Measurements from ENCODE around the gene ICOS.

Gene ICOS

GRCh38 chr2:203936535-203936934, at the start of gene ICOS:
ICOS (plus strand) TSS chr2:203936763; CDS start chr2:203936815, 52 bp downstream.
- Histone ChIP-seq H3K27me3 (ENCODE audit: control insufficient read depth in 1 of 2, insufficient read depth in 2 of 2, low read length in 2 of 2) (no peaks in the 10 kb centered on the region), H3K4me3 (ENCODE audit: low read depth in 1 of 2, low read length in 2 of 2) (peak within 1 kb of the TSS; percentile 4 to 23), H3K27ac (ENCODE audit: low read depth, low read length) (no peak within 1 kb of the TSS)

GRCh38 chr2:203887677-203888076, 48.9 kb upstream of the ICOS start:
- Histone ChIP-seq H3K9me3 (ENCODE audit: control insufficient read depth in 1 of 2, low read length in 2 of 2) (no peaks in the 10 kb centered on the region), H3K36me3 (ENCODE audit: control insufficient read depth in 1 of 2, insufficient read depth in 2 of 2, low read length in 2 of 2) (no peaks in the 10 kb centered on the region), H3K9ac (ENCODE audit: low read depth in 1 of 2, low read length in 2 of 2) (no peak overlapping the region), H3K27me3 (ENCODE audit: control insufficient read depth in 1 of 2, insufficient read depth in 2 of 2, low read length in 2 of 2) (no peaks in the 10 kb centered on the region), H3K27ac (ENCODE audit: low read depth, low read length) (no peak overlapping the region), H3K4me1 (ENCODE audit: control insufficient read depth in 1 of 2, insufficient read depth in 2 of 2, low read length in 2 of 2) (no peaks in the 10 kb centered on the region), H3K4me3 (ENCODE audit: low read depth in 1 of 2, low read length in 2 of 2) (no peak overlapping the region)

More at GRCh38 chr2:203936535-203936934, at the start of gene ICOS:
- H3K9ac ChIP-seq (ENCODE audit: low read depth in 1 of 2, low read length in 2 of 2) = no peak within 1 kb of the TSS
- H3K36me3 ChIP-seq (ENCODE audit: control insufficient read depth in 1 of 2, insufficient read depth in 2 of 2, low read length in 2 of 2) = no peaks in the 10 kb centered on the region
- no peaks in the 10 kb centered on the region for H3K4me1 ChIP-seq (ENCODE audit: control insufficient read depth in 1 of 2, insufficient read depth in 2 of 2, low read length in 2 of 2)
- H3K9me3 ChIP-seq (ENCODE audit: control insufficient read depth in 1 of 2, low read length in 2 of 2) = no peaks in the 10 kb centered on the region

- no peaks in the 10 kb centered on the region for H3K36me3 ChIP-seq (ENCODE audit: control insufficient read depth in 1 of 2, insufficient read depth in 2 of 2, low read length in 2 of 2)
Observed at GRCh38 chr2:203889542-203889941, 47.0 kb upstream of the ICOS start.

GRCh38 chr2:203889944-203890343, 46.6 kb upstream of the ICOS start:
- Histone ChIP-seq H3K36me3 (ENCODE audit: control insufficient read depth in 1 of 2, insufficient read depth in 2 of 2, low read length in 2 of 2) (no peaks in the 10 kb centered on the region), H3K4me1 (ENCODE audit: control insufficient read depth in 1 of 2, insufficient read depth in 2 of 2, low read length in 2 of 2) (no peaks in the 10 kb centered on the region), H3K4me3 (ENCODE audit: low read depth in 1 of 2, low read length in 2 of 2) (no peak overlapping the region), H3K9ac (ENCODE audit: low read depth in 1 of 2, low read length in 2 of 2) (no peak overlapping the region), H3K9me3 (ENCODE audit: control insufficient read depth in 1 of 2, low read length in 2 of 2) (no peaks in the 10 kb centered on the region), H3K27ac (ENCODE audit: low read depth, low read length) (no peak overlapping the region), H3K27me3 (ENCODE audit: control insufficient read depth in 1 of 2, insufficient read depth in 2 of 2, low read length in 2 of 2) (no peaks in the 10 kb centered on the region)

More at GRCh38 chr2:203889542-203889941, 47.0 kb upstream of the ICOS start:
- H3K27ac ChIP-seq (ENCODE audit: low read depth, low read length) = no peak overlapping the region
- H3K4me3 ChIP-seq (ENCODE audit: low read depth in 1 of 2, low read length in 2 of 2) = no peak overlapping the region
- H3K4me1 ChIP-seq (ENCODE audit: control insufficient read depth in 1 of 2, insufficient read depth in 2 of 2, low read length in 2 of 2) = no peaks in the 10 kb centered on the region
- H3K27me3 ChIP-seq (ENCODE audit: control insufficient read depth in 1 of 2, insufficient read depth in 2 of 2, low read length in 2 of 2) = no peaks in the 10 kb centered on the region
- H3K9ac ChIP-seq (ENCODE audit: low read depth in 1 of 2, low read length in 2 of 2) = no peak overlapping the region
- no peaks in the 10 kb centered on the region for H3K9me3 ChIP-seq (ENCODE audit: control insufficient read depth in 1 of 2, low read length in 2 of 2)

GRCh38 chr2:203890733-203891132, 45.8 kb upstream of the ICOS start:
- no peak overlapping the region for H3K4me3 ChIP-seq (ENCODE audit: low read depth in 1 of 2, low read length in 2 of 2)
- H3K9ac ChIP-seq (ENCODE audit: low read depth in 1 of 2, low read length in 2 of 2) = no peak overlapping the region
- H3K36me3 ChIP-seq (ENCODE audit: control insufficient read depth in 1 of 2, insufficient read depth in 2 of 2, low read length in 2 of 2) = no peaks in the 10 kb centered on the region
- H3K27me3 ChIP-seq (ENCODE audit: control insufficient read depth in 1 of 2, insufficient read depth in 2 of 2, low read length in 2 of 2) = no peaks in the 10 kb centered on the region
- no peaks in the 10 kb centered on the region for H3K9me3 ChIP-seq (ENCODE audit: control insufficient read depth in 1 of 2, low read length in 2 of 2)
- no peak overlapping the region for H3K27ac ChIP-seq (ENCODE audit: low read depth, low read length)
- no peaks in the 10 kb centered on the region for H3K4me1 ChIP-seq (ENCODE audit: control insufficient read depth in 1 of 2, insufficient read depth in 2 of 2, low read length in 2 of 2)

- Histone ChIP-seq H3K36me3 (ENCODE audit: control insufficient read depth in 1 of 2, insufficient read depth in 2 of 2, low read length in 2 of 2) (no peaks in the 10 kb centered on the region), H3K4me1 (ENCODE audit: control insufficient read depth in 1 of 2, insufficient read depth in 2 of 2, low read length in 2 of 2) (no peaks in the 10 kb centered on the region), H3K9ac (ENCODE audit: low read depth in 1 of 2, low read length in 2 of 2) (no peak overlapping the region), H3K9me3 (ENCODE audit: control insufficient read depth in 1 of 2, low read length in 2 of 2) (no peaks in the 10 kb centered on the region), H3K4me3 (ENCODE audit: low read depth in 1 of 2, low read length in 2 of 2) (no peak overlapping the region), H3K27me3 (ENCODE audit: control insufficient read depth in 1 of 2, insufficient read depth in 2 of 2, low read length in 2 of 2) (no peaks in the 10 kb centered on the region), H3K27ac (ENCODE audit: low read depth, low read length) (no peak overlapping the region)
Observed at GRCh38 chr2:203891474-203891873, 45.1 kb upstream of the ICOS start.

- no peak overlapping the region for H3K27ac ChIP-seq (ENCODE audit: low read depth, low read length)
- H3K27me3 ChIP-seq (ENCODE audit: control insufficient read depth in 1 of 2, insufficient read depth in 2 of 2, low read length in 2 of 2) = no peaks in the 10 kb centered on the region
- no peaks in the 10 kb centered on the region for H3K9me3 ChIP-seq (ENCODE audit: control insufficient read depth in 1 of 2, low read length in 2 of 2)
- no peak overlapping the region for H3K4me3 ChIP-seq (ENCODE audit: low read depth in 1 of 2, low read length in 2 of 2)
- no peaks in the 10 kb centered on the region for H3K4me1 ChIP-seq (ENCODE audit: control insufficient read depth in 1 of 2, insufficient read depth in 2 of 2, low read length in 2 of 2)
- no peak overlapping the region for H3K9ac ChIP-seq (ENCODE audit: low read depth in 1 of 2, low read length in 2 of 2)
- no peaks in the 10 kb centered on the region for H3K36me3 ChIP-seq (ENCODE audit: control insufficient read depth in 1 of 2, insufficient read depth in 2 of 2, low read length in 2 of 2)
Observed at GRCh38 chr2:203892207-203892606, 44.4 kb upstream of the ICOS start.

GRCh38 chr2:203893401-203893800, 43.2 kb upstream of the ICOS start:
- Histone ChIP-seq H3K36me3 (ENCODE audit: control insufficient read depth in 1 of 2, insufficient read depth in 2 of 2, low read length in 2 of 2) (no peaks in the 10 kb centered on the region), H3K4me1 (ENCODE audit: control insufficient read depth in 1 of 2, insufficient read depth in 2 of 2, low read length in 2 of 2) (no peaks in the 10 kb centered on the region), H3K9ac (ENCODE audit: low read depth in 1 of 2, low read length in 2 of 2) (no peak overlapping the region), H3K4me3 (ENCODE audit: low read depth in 1 of 2, low read length in 2 of 2) (no peak overlapping the region), H3K9me3 (ENCODE audit: control insufficient read depth in 1 of 2, low read length in 2 of 2) (no peaks in the 10 kb centered on the region), H3K27ac (ENCODE audit: low read depth, low read length) (no peak overlapping the region), H3K27me3 (ENCODE audit: control insufficient read depth in 1 of 2, insufficient read depth in 2 of 2, low read length in 2 of 2) (no peaks in the 10 kb centered on the region)

- no peaks in the 10 kb centered on the region for H3K9me3 ChIP-seq (ENCODE audit: control insufficient read depth in 1 of 2, low read length in 2 of 2)
- no peaks in the 10 kb centered on the region for H3K36me3 ChIP-seq (ENCODE audit: control insufficient read depth in 1 of 2, insufficient read depth in 2 of 2, low read length in 2 of 2)
- no peaks in the 10 kb centered on the region for H3K4me1 ChIP-seq (ENCODE audit: control insufficient read depth in 1 of 2, insufficient read depth in 2 of 2, low read length in 2 of 2)
- no peak overlapping the region for H3K4me3 ChIP-seq (ENCODE audit: low read depth in 1 of 2, low read length in 2 of 2)
- no peaks in the 10 kb centered on the region for H3K27me3 ChIP-seq (ENCODE audit: control insufficient read depth in 1 of 2, insufficient read depth in 2 of 2, low read length in 2 of 2)
- no peak overlapping the region for H3K27ac ChIP-seq (ENCODE audit: low read depth, low read length)
- H3K9ac ChIP-seq (ENCODE audit: low read depth in 1 of 2, low read length in 2 of 2) = no peak overlapping the region
Observed at GRCh38 chr2:203893840-203894239, 42.7 kb upstream of the ICOS start.

GRCh38 chr2:203894262-203894661, 42.3 kb upstream of the ICOS start:
- no peaks in the 10 kb centered on the region for H3K36me3 ChIP-seq (ENCODE audit: control insufficient read depth in 1 of 2, insufficient read depth in 2 of 2, low read length in 2 of 2)
- no peak overlapping the region for H3K4me3 ChIP-seq (ENCODE audit: low read depth in 1 of 2, low read length in 2 of 2)
- no peaks in the 10 kb centered on the region for H3K27me3 ChIP-seq (ENCODE audit: control insufficient read depth in 1 of 2, insufficient read depth in 2 of 2, low read length in 2 of 2)
- no peak overlapping the region for H3K27ac ChIP-seq (ENCODE audit: low read depth, low read length)
- no peaks in the 10 kb centered on the region for H3K9me3 ChIP-seq (ENCODE audit: control insufficient read depth in 1 of 2, low read length in 2 of 2)
- no peaks in the 10 kb centered on the region for H3K4me1 ChIP-seq (ENCODE audit: control insufficient read depth in 1 of 2, insufficient read depth in 2 of 2, low read length in 2 of 2)
- H3K9ac ChIP-seq (ENCODE audit: low read depth in 1 of 2, low read length in 2 of 2) = no peak overlapping the region

GRCh38 chr2:203897544-203897943, 39.0 kb upstream of the ICOS start:
- Histone ChIP-seq H3K27ac (ENCODE audit: low read depth, low read length) (no peak overlapping the region), H3K9me3 (ENCODE audit: control insufficient read depth in 1 of 2, low read length in 2 of 2) (peaks cover 7 to 8% of the 10 kb centered on the region in 2 donors), H3K9ac (ENCODE audit: low read depth in 1 of 2, low read length in 2 of 2) (no peak overlapping the region), H3K4me1 (ENCODE audit: control insufficient read depth in 1 of 2, insufficient read depth in 2 of 2, low read length in 2 of 2) (no peaks in the 10 kb centered on the region), H3K4me3 (ENCODE audit: low read depth in 1 of 2, low read length in 2 of 2) (no peak overlapping the region), H3K36me3 (ENCODE audit: control insufficient read depth in 1 of 2, insufficient read depth in 2 of 2, low read length in 2 of 2) (no peaks in the 10 kb centered on the region), H3K27me3 (ENCODE audit: control insufficient read depth in 1 of 2, insufficient read depth in 2 of 2, low read length in 2 of 2) (no peaks in the 10 kb centered on the region)
